GM12878 (cell line): ENCODE results near the gene AIG1. TPM values are rescaled to one million over a fixed set of nuclear protein-coding genes. Genes with fewer than 3 reads are reported as not detected.

Source experiments
- BCL11A ChIP-seq: IDR thresholded peaks from 2 replicates; pipeline ENCODE4 v1.6.1; 2011; ENCODE audit warnings: low read depth, low read length
- CREB1 ChIP-seq: IDR thresholded peaks from 2 replicates; pipeline ENCODE4 v1.6.1; 2012; ENCODE audit warnings: low read depth, mild to moderate bottlenecking, inconsistent platforms
- MYB ChIP-seq: fragments of 150-350 bp; IDR thresholded peaks from 2 replicates; pipeline ENCODE4 v1.6.1; 2014; ENCODE audit warnings: mild to moderate bottlenecking, low read depth, low read length, borderline replicate concordance
- RFX5 ChIP-seq: IDR thresholded peaks from 2 replicates; pipeline ENCODE4 v1.6.1; 2011; ENCODE audit warnings: low read depth, low read length, improper control_type of control experiment
- TARDBP ChIP-seq: IDR thresholded peaks from 2 replicates; pipeline ENCODE4 v1.6.1; 2016; ENCODE audit warnings: borderline replicate concordance
- USF1 ChIP-seq: IDR thresholded peaks from 2 replicates; pipeline ENCODE4 v1.6.1; 2011; ENCODE audit warnings: borderline replicate concordance, low read depth, mild to moderate bottlenecking, moderate library complexity, mixed read lengths, low read length; ENCODE audit not compliant: insufficient read depth; ENCODE audit errors: extremely low read length
- USF2 ChIP-seq: IDR thresholded peaks from 2 replicates; pipeline ENCODE4 v1.6.1; 2011; ENCODE audit warnings: low read depth, low read length, improper control_type of control experiment, borderline replicate concordance
- ZBTB11 ChIP-seq: fragments of 450-650 bp; formaldehyde crosslinking; IDR thresholded peaks from 2 replicates; pipeline ENCODE4 v1.5.0; 2022; ENCODE audit warnings: mild to moderate bottlenecking, missing genetic modification characterization
- ZNF592 ChIP-seq: fragments of 450-650 bp; IDR thresholded peaks from 2 replicates; pipeline ENCODE4 v1.6.1; 2017; ENCODE audit warnings: mild to moderate bottlenecking, moderate library complexity
- polyA plus RNA-seq, 11 experiments: library from polyadenylated mRNA; depleted of rRNA in 4 of 11; unstranded in 6 of 11; stranded (reverse) in 5 of 11; fragments of >200 nt; fragmentation: Nextera tagmentation in 4 of 11; fragmentation: Illumina TruSeq in 1 of 11; extraction: Ambion mirVana in 4 of 11; extraction: Trizol in 1 of 11; gene quantifications; 1 replicate in 1 of 11; 2 replicates in 10 of 11; pipeline versions ENCODE4 v1.2.1 to v1.2.3, GENCODE V29; 2011 to 2016; ENCODE audit warnings: inconsistent platforms in 2 of 11, missing spikeins in 2 of 11, low read depth in 1 of 11
- total RNA-seq, 4 experiments: library from RNA; depleted of rRNA in 3 of 4; stranded (reverse); fragments of >200 nt in 3 of 4; fragmentation: Illumina TruSeq in 1 of 4; extraction: Trizol in 1 of 4; gene quantifications; 2 replicates each; pipeline versions ENCODE4 v1.2.1 to v1.2.3, GENCODE V29; 2013 to 2021
- TF ChIP-seq, protein P1 (sequence below): fragments of 450-650 bp; IDR thresholded peaks from 2 replicates; pipeline ENCODE4 v1.6.1; 2017; ENCODE audit warnings: mild to moderate bottlenecking, moderate library complexity

AIG1 gene
- total and polyA plus RNA-seq, 10 of the 15 experiments (the other 5 are each of a cell fraction or from before 2014, with no cell fraction given) = 27.0 to 74.5 (median 36.4) TPM

DNA sequence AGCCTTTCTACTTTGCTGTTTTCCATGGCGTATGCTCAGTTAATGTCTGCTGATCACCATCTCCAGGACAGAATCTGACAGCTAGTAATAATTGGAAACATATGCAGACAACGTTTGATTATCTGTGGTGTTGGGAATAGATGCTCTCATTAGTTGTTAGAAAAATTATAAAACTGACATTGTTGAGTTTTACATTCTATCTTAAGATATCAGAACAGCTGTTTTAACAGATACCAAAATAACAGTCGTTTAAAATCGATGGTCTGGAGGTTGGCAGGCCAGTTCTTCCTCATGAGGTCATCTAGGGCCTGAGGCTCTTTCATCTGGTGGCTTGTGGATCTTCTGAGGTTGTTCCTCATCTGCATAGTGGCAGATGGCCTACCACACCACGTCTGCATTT is 137.6 kb downstream of the AIG1 start (continued):
- TF ChIP-seq RFX5 (no peak), USF1 (no peak), BCL11A (no peak), MYB (no peak), CREB1 (no peak), USF2 (no peak), ZBTB11 (CRISPR knock-in tag) (no peak), ZNF592 (no peak), TARDBP (no peak)
- TF ChIP-seq, protein P1, sequence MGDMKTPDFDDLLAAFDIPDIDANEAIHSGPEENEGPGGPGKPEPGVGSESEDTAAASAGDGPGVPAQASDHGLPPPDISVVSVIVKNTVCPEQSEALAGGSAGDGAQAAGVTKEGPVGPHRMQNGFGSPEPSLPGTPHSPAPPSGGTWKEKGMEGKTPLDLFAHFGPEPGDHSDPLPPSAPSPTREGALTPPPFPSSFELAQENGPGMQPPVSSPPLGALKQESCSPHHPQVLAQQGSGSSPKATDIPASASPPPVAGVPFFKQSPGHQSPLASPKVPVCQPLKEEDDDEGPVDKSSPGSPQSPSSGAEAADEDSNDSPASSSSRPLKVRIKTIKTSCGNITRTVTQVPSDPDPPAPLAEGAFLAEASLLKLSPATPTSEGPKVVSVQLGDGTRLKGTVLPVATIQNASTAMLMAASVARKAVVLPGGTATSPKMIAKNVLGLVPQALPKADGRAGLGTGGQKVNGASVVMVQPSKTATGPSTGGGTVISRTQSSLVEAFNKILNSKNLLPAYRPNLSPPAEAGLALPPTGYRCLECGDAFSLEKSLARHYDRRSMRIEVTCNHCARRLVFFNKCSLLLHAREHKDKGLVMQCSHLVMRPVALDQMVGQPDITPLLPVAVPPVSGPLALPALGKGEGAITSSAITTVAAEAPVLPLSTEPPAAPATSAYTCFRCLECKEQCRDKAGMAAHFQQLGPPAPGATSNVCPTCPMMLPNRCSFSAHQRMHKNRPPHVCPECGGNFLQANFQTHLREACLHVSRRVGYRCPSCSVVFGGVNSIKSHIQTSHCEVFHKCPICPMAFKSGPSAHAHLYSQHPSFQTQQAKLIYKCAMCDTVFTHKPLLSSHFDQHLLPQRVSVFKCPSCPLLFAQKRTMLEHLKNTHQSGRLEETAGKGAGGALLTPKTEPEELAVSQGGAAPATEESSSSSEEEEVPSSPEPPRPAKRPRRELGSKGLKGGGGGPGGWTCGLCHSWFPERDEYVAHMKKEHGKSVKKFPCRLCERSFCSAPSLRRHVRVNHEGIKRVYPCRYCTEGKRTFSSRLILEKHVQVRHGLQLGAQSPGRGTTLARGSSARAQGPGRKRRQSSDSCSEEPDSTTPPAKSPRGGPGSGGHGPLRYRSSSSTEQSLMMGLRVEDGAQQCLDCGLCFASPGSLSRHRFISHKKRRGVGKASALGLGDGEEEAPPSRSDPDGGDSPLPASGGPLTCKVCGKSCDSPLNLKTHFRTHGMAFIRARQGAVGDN = no peak
